ENCODE measurements around the gene IRF7. TPM values are rescaled to one million over a fixed set of nuclear protein-coding genes. Genes with fewer than 3 reads are reported as not detected.

Gene IRF7
- total RNA-seq, 1 donor from 2014 or later = 12.6 TPM

- Mint-ChIP-seq H3K4me3 (ENCODE audit: low read depth) (no peak overlapping the region), H3K27me3 (peaks cover 23% of the 10 kb centered on the region), H3K27ac (no peak overlapping the region), H3K36me3 (ENCODE audit: insufficient read depth) (peaks cover 9% of the 10 kb centered on the region), H3K9me3 (ENCODE audit: low read depth) (no peaks in the 10 kb centered on the region), H3K4me1 (ENCODE audit: low read depth) (no peaks in the 10 kb centered on the region)
- no peak for DNase-seq (ENCODE audit: low spot score, unreplicated experiment)
- TF ChIP-seq CTCF (IDR thresholded peaks at IDR 0.05; ENCODE audit: unreplicated experiment) = no peak
These were observed 11.5 kb upstream of the IRF7 start for GRCh38 chr11:627308-627576.

GRCh38 chr11:626475-627307, 10.9 kb upstream of the IRF7 start, which contains the start of gene SCT:
Gene SCT (minus strand): TSS chr11:627181. CDS start chr11:627143, 38 bp downstream.
- no peaks in the 10 kb centered on the region for H3K9me3 Mint-ChIP-seq (ENCODE audit: low read depth)
- H3K4me3 Mint-ChIP-seq (ENCODE audit: low read depth) = peak within 1 kb of the TSS; percentile 14
- peaks cover 23% of the 10 kb centered on the region for H3K27me3 Mint-ChIP-seq
- H3K4me1 Mint-ChIP-seq (ENCODE audit: low read depth) = no peaks in the 10 kb centered on the region
- no peak for TF ChIP-seq CTCF (IDR thresholded peaks at IDR 0.05; ENCODE audit: unreplicated experiment)
- DNase-seq (ENCODE audit: low spot score, unreplicated experiment) = no peak
- peak within 1 kb of the TSS; percentile 62 for H3K27ac Mint-ChIP-seq
- H3K36me3 Mint-ChIP-seq (ENCODE audit: insufficient read depth) = peaks cover 9% of the 10 kb centered on the region

- no peaks in the 10 kb centered on the region for H3K9me3 Mint-ChIP-seq (ENCODE audit: low read depth)
- H3K27ac Mint-ChIP-seq = no peak overlapping the region
- peaks cover 9% of the 10 kb centered on the region for H3K36me3 Mint-ChIP-seq (ENCODE audit: insufficient read depth)
- H3K4me1 Mint-ChIP-seq (ENCODE audit: low read depth) = no peaks in the 10 kb centered on the region
- H3K27me3 Mint-ChIP-seq = peaks cover 23% of the 10 kb centered on the region
- no peak for DNase-seq (ENCODE audit: low spot score, unreplicated experiment)
- no peak for TF ChIP-seq CTCF (IDR thresholded peaks at IDR 0.05; ENCODE audit: unreplicated experiment)
- no peak overlapping the region for H3K4me3 Mint-ChIP-seq (ENCODE audit: low read depth)
These were observed 10.0 kb upstream of the IRF7 start for GRCh38 chr11:625636-626268.

GRCh38 chr11:624705-625635, 9.2 kb upstream of the IRF7 start, which contains the start of gene CDHR5:
Gene CDHR5 (minus strand): TSS chr11:624955. CDS start chr11:624902, 53 bp downstream.
- peaks cover 9% of the 10 kb centered on the region for H3K36me3 Mint-ChIP-seq (ENCODE audit: insufficient read depth)
- no peaks in the 10 kb centered on the region for H3K4me1 Mint-ChIP-seq (ENCODE audit: low read depth)
- no peak within 1 kb of the TSS for H3K4me3 Mint-ChIP-seq (ENCODE audit: low read depth)
- H3K27me3 Mint-ChIP-seq = peaks cover 23% of the 10 kb centered on the region
- no peak for DNase-seq (ENCODE audit: low spot score, unreplicated experiment)
- no peak for TF ChIP-seq CTCF (IDR thresholded peaks at IDR 0.05; ENCODE audit: unreplicated experiment)
- no peak within 1 kb of the TSS for H3K27ac Mint-ChIP-seq
- H3K9me3 Mint-ChIP-seq (ENCODE audit: low read depth) = no peaks in the 10 kb centered on the region

All from progenitor cell of endocrine pancreas (in vitro differentiated cells).